ENCODE data around the gene DYNC2I2. TPM values are rescaled to one million over a fixed set of nuclear protein-coding genes. Genes with fewer than 3 reads are reported as not detected.

The DYNC2I2 gene
- total RNA-seq, 2 experiments from 2014 or later = 24.3 to 25.6 TPM

DNA sequence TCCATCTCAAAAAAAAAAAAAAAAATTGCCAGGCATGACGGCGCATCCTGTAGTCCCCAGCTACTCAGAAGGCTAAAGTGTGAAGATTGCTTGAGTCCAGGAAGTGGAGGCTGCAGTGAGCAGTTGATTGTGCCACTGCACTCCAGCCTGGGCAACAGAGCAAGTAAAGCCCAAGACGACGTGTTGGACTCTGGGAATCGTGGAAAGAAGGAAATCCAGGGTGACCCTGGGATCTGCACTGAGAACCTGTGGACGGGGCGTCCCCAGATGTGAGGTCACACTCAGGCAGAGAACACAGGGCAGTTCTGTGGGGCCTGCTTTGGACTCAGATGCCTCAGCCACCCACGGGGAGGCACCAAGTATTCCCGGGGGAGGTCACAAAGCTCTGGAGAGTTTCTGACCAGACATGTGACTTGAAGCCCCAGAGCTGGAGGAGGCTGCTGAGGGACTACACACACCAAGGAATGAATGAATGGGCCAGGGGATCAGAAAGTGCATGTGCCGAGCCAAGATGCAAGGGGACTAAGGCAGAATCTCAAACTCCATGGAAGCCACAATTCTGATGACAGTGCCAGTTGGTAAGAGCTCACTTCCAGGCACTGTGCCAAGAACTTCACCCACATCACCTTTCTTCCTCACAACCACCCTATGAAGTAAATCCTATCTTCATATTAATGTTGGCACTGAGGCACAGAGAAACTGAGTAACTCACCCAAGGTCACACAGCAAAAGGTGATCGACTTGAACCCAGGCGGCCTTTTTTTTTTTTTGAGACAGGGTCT is 12.9 kb downstream of the DYNC2I2 start:
- DNase-seq (no peak), ATAC-seq (no peak)
- Mint-ChIP-seq H3K27ac (no peak overlapping the region), H3K9me3 (no peaks in the 10 kb centered on the region), H3K4me1 (ENCODE audit: low read depth) (no peaks in the 10 kb centered on the region), H3K4me3 (no peak overlapping the region), H3K36me3 (ENCODE audit: low read depth) (peaks cover 2% of the 10 kb centered on the region), H3K27me3 (no peaks in the 10 kb centered on the region)
- intact Hi-C loops (cut with micrococcal nuclease) = no loop called here
- POLR2A ChIA-PET = no interaction called here
- CTCF ChIA-PET = no interaction called here
- TF ChIP-seq, protein P1, sequence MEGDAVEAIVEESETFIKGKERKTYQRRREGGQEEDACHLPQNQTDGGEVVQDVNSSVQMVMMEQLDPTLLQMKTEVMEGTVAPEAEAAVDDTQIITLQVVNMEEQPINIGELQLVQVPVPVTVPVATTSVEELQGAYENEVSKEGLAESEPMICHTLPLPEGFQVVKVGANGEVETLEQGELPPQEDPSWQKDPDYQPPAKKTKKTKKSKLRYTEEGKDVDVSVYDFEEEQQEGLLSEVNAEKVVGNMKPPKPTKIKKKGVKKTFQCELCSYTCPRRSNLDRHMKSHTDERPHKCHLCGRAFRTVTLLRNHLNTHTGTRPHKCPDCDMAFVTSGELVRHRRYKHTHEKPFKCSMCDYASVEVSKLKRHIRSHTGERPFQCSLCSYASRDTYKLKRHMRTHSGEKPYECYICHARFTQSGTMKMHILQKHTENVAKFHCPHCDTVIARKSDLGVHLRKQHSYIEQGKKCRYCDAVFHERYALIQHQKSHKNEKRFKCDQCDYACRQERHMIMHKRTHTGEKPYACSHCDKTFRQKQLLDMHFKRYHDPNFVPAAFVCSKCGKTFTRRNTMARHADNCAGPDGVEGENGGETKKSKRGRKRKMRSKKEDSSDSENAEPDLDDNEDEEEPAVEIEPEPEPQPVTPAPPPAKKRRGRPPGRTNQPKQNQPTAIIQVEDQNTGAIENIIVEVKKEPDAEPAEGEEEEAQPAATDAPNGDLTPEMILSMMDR (IDR thresholded peaks at IDR 0.05) = no peak

DNA sequence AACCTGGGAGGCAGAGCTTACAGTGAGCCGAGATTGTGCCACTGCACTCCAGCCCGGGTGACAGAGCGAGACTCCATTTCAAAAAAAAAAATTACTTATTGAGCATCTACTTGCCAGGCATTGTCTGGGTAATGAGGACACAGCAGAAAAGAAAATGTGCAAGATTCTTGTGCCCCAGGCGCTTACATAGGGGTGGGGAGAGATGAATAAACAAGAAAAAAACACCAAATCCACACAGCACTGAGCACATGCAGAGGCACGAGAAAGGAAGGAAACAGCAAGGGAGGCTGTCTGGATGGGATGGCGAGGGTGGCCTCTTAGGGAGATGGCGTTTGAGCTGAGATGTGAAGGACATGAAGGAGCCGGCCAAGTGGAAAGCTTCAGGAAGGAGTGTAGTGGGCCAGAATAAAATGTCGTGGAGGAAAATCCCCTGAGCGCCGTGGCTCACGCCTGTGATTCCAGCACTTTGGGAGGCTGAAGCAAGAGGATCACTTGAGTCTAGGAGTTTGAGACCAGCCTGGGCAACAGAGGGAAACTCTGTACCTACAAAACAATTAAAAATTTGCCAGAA is 13.9 kb downstream of the DYNC2I2 start:
- ChIA-PET POLR2A (no interaction called here), CTCF (no interaction called here)
- DNase-seq (no peak), ATAC-seq (no peak)
- no peaks in the 10 kb centered on the region for H3K9me3 Mint-ChIP-seq
- H3K4me1 Mint-ChIP-seq (ENCODE audit: low read depth) = no peaks in the 10 kb centered on the region
- H3K27ac Mint-ChIP-seq = no peak overlapping the region
- no peak overlapping the region for H3K4me3 Mint-ChIP-seq
- no peaks in the 10 kb centered on the region for H3K27me3 Mint-ChIP-seq
- TF ChIP-seq, protein P1 (IDR thresholded peaks at IDR 0.05) = no peak
- H3K36me3 Mint-ChIP-seq (ENCODE audit: low read depth) = peaks cover 5% of the 10 kb centered on the region
- intact Hi-C loops (cut with micrococcal nuclease) = no loop called here

DNA sequence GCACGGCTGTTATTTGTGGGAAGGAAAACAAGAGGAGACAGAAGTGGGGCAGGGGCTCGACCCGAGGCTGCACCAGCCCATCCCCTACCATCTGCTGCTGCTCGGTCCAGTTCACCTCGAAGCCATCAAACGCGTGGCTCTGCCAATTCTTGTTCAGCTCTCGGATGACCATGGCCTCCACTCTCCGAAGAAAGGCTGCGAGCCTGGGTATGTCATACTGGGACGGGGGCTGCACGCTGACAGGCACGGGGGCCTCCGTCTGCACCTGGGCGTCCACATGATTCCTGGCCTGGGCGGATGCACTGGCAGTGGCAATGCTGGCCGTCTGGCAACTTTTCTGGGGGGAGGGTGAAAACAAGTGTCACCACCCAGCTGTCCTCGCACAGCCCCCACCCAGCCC is 16.0 kb downstream of the DYNC2I2 start:
- CTCF ChIA-PET = no interaction called here
- Mint-ChIP-seq H3K27me3 (no peaks in the 10 kb centered on the region), H3K4me3 (no peak overlapping the region)

DNA sequence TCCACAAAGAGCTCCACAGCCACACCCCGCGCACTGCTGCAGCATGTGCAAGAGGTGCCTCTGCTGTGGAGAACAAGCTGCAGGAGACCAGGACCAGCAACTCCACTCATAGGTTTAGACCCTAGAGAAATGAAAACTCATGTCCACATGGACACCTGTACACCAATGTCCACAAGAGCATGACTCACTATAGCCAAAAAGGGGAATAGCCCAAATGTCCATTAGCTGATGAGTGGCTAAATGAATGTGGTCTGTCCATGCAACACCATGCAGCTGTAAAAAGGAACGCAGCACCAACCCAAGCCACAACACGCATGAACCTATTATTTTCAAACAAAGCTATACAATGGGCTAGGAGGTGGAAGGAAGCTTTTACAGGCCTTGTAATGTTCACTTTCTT is 18.1 kb downstream of the DYNC2I2 start:
- Mint-ChIP-seq H3K4me3 (no peak overlapping the region), H3K36me3 (ENCODE audit: low read depth) (peaks cover 5% of the 10 kb centered on the region), H3K4me1 (ENCODE audit: low read depth) (no peaks in the 10 kb centered on the region), H3K27ac (no peak overlapping the region), H3K9me3 (no peaks in the 10 kb centered on the region), H3K27me3 (no peaks in the 10 kb centered on the region)
- intact Hi-C loops (cut with micrococcal nuclease) = no loop called here
- POLR2A ChIA-PET = interaction anchor here (0.8 kb wide), 1 partner anchor 20 kb away, joined by 6 read pairs; no protein-coding TSS in a partner anchor
- DNase-seq (no peak), ATAC-seq (no peak)
- CTCF ChIA-PET = interaction anchor here (0.6 to 1.4 kb wide), 3 partner anchors 10 to 113 kb away, joined by 3 to 4 read pairs (median 3); partner anchors contain the start of gene PKN3
- TF ChIP-seq, protein P1 (IDR thresholded peaks at IDR 0.05) = no peak

More for the DNA sequence above, 16.0 kb downstream of the DYNC2I2 start:
- H3K36me3 Mint-ChIP-seq (ENCODE audit: low read depth) = peaks cover 5% of the 10 kb centered on the region
- POLR2A ChIA-PET = no interaction called here
- TF ChIP-seq, protein P1 (IDR thresholded peaks at IDR 0.05) = no peak
- intact Hi-C loops (cut with micrococcal nuclease) = no loop called here
- ATAC-seq = no peak
- no peaks in the 10 kb centered on the region for H3K4me1 Mint-ChIP-seq (ENCODE audit: low read depth)
- no peak overlapping the region for H3K27ac Mint-ChIP-seq
- DNase-seq = no peak
- no peaks in the 10 kb centered on the region for H3K9me3 Mint-ChIP-seq

DNA sequence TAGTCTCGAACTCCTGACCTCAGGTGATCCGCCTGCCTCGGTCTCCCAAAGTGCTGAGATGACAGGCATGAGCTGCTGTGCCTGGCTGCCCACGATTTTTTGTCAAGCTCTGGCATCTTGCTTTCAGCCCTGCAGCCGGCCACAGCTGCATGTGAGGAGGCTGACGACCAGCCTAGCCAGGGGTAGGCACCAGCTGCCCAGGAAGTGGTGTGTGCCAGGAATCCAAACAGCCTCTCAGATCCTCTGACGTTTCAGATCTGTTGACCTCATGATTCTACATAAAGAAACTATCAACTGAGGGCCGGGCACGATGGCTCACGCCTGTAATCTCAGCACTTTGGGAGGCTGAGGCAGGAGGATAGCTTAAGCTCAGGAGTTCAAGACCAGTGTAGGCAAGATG is 19.0 kb downstream of the DYNC2I2 start:
- CTCF ChIA-PET = interaction anchor here (1.4 kb wide), 1 partner anchor 64 kb away, joined by 3 read pairs; the partner anchor contains the start of gene PKN3
- H3K36me3 Mint-ChIP-seq (ENCODE audit: low read depth) = peaks cover 10% of the 10 kb centered on the region
- DNase-seq (no peak), ATAC-seq (no peak)
- no peaks in the 10 kb centered on the region for H3K4me1 Mint-ChIP-seq (ENCODE audit: low read depth)
- POLR2A ChIA-PET = no interaction called here
- no peak overlapping the region for H3K4me3 Mint-ChIP-seq
- no peaks in the 10 kb centered on the region for H3K27me3 Mint-ChIP-seq
- H3K9me3 Mint-ChIP-seq = no peaks in the 10 kb centered on the region
- H3K27ac Mint-ChIP-seq = no peak overlapping the region
- intact Hi-C loops (cut with micrococcal nuclease) = no loop called here
- TF ChIP-seq, protein P1 (IDR thresholded peaks at IDR 0.05) = no peak
